ENCODE measurements around the gene PPP1R14C. TPM values are rescaled to one million over a fixed set of nuclear protein-coding genes. Genes with fewer than 3 reads are reported as not detected.

The PPP1R14C gene
- total RNA-seq, 3 donors from 2014 or later, result 3.3 to 5.6 TPM; not detected in 1

DNA sequence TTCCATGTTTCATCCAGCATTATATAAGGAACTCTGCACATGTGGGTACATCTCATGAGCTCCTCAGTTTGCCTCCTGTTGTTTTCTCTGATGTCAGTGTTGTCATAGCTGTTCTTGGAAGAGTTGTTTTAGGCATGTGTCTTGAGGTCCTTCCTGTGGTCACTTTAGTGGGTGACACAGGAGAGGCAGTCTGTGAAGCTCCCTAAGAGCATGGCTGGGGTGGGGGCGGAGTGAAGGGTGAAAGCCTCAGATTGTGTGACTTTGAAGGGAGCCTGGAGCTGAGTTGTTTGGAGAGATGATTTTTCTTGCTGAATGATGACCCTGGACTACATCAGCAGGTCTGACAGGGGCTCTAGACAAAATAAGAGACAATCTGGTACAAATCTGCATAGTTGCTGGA is 37.7 kb downstream of the PPP1R14C start:
- Histone ChIP-seq H3K9me3 (no peaks in the 10 kb centered on the region), H3K27ac (no peak overlapping the region), H3K36me3 (no peaks in the 10 kb centered on the region), H3K4me1 (no peaks in the 10 kb centered on the region), H3K4me3 (no peak overlapping the region), H3K27me3 (no peaks in the 10 kb centered on the region)
- intact Hi-C loops (cut with DNase I; ENCODE audit: low total_unique reads), result loop anchor here (1.0 kb wide), 1 partner anchor 8 kb away; no protein-coding TSS in a partner anchor
- no peak for DNase-seq (ENCODE audit: low spot score in 2 of 2)
- TF ChIP-seq, protein P1, sequence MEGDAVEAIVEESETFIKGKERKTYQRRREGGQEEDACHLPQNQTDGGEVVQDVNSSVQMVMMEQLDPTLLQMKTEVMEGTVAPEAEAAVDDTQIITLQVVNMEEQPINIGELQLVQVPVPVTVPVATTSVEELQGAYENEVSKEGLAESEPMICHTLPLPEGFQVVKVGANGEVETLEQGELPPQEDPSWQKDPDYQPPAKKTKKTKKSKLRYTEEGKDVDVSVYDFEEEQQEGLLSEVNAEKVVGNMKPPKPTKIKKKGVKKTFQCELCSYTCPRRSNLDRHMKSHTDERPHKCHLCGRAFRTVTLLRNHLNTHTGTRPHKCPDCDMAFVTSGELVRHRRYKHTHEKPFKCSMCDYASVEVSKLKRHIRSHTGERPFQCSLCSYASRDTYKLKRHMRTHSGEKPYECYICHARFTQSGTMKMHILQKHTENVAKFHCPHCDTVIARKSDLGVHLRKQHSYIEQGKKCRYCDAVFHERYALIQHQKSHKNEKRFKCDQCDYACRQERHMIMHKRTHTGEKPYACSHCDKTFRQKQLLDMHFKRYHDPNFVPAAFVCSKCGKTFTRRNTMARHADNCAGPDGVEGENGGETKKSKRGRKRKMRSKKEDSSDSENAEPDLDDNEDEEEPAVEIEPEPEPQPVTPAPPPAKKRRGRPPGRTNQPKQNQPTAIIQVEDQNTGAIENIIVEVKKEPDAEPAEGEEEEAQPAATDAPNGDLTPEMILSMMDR (IDR thresholded peaks at IDR 0.05), result no peak
- TF ChIP-seq POLR2A (IDR thresholded peaks at IDR 0.05) (no peak), POLR2AphosphoS5 (IDR thresholded peaks at IDR 0.05) (no peak)

DNA sequence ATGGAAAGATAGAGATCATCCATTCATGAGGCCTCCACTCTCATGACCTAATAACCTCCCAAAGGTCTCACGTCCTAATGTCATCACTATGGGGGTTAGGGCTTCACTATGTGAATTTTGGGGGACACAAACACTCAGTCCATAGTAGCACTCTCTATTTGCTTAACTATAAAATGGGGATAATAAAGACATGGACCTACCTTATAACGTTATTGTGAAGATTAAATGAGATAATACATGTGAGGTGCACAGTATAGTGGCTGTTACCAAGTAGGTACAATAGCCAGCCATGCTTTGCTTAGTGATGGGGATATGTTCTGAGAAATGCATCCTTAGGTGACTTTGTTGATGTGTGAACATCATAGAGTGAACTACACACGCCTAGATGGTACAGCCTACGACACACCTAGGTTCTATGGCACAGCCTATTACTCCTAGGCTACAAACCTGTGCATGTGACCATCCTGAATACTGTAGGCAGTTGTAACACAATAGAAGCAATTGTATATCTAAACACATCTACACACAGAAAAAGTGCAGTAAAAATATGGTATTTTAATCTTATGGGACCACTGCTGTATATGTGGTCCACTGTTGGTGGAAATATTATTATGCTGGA is 39.7 kb downstream of the PPP1R14C start:
- TF ChIP-seq, protein P1 (IDR thresholded peaks at IDR 0.05), result no peak
- no peak for TF ChIP-seq POLR2A (IDR thresholded peaks at IDR 0.05)
- TF ChIP-seq POLR2AphosphoS5 (IDR thresholded peaks at IDR 0.05), result no peak
- no peak for DNase-seq (ENCODE audit: low spot score in 2 of 2)
- H3K9me3 ChIP-seq, result no peaks in the 10 kb centered on the region
- no peaks in the 10 kb centered on the region for H3K4me1 ChIP-seq
- H3K4me3 ChIP-seq, result no peak overlapping the region
- intact Hi-C loops (cut with DNase I; ENCODE audit: low total_unique reads), result no loop called here
- H3K27me3 ChIP-seq, result no peaks in the 10 kb centered on the region
- H3K36me3 ChIP-seq, result no peaks in the 10 kb centered on the region
- H3K27ac ChIP-seq, result no peak overlapping the region

DNA sequence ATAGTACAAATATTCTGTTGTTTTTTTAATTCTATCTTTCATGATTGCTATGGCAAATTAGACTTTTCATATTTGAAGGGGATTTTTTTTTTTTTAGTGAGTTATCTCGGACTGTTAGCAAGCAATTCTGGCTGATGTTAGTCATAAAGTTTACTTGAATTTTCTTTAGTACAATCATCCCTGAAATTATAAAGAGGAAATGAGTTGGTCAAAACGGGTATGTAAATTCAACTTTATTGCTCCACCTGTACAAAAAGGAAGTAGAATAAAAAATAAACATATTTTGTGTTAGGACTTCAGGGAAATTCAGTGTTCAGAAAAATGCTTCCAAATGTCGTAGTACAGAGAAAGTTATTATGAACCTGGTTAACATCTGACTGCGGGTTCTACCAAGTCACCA is 40.3 kb downstream of the PPP1R14C start:
- DNase-seq (ENCODE audit: low spot score in 2 of 2), result no peak
- H3K27ac ChIP-seq, result no peak overlapping the region
- H3K4me1 ChIP-seq, result no peaks in the 10 kb centered on the region
- TF ChIP-seq, protein P1 (IDR thresholded peaks at IDR 0.05), result no peak
- TF ChIP-seq POLR2AphosphoS5 (IDR thresholded peaks at IDR 0.05) (no peak), POLR2A (IDR thresholded peaks at IDR 0.05) (no peak)
- H3K4me3 ChIP-seq, result no peak overlapping the region
- H3K36me3 ChIP-seq, result no peaks in the 10 kb centered on the region
- H3K9me3 ChIP-seq, result no peaks in the 10 kb centered on the region
- H3K27me3 ChIP-seq, result no peaks in the 10 kb centered on the region
- intact Hi-C loops (cut with DNase I; ENCODE audit: low total_unique reads), result no loop called here

DNA sequence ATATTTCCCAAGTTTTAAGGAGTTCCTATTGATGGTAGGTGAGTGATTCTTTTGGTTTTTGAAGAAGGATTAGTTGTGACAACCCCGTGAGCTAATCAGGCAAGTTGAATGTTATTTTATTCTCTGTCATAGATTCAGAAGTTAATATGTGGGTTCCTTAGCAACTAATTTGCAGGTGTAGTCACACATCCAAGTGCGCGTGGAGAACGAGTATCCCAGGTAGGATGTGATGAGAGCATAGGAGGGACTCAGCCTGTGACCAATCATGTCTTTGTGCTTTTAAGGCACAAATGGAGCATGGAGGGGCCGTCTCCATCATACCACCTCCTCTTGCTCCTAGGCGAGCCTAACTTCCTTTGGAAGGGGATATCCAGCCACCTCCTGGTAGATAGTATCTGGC is 41.1 kb downstream of the PPP1R14C start:
- TF ChIP-seq POLR2A (IDR thresholded peaks at IDR 0.05), result no peak
- TF ChIP-seq, protein P1 (IDR thresholded peaks at IDR 0.05), result no peak
- TF ChIP-seq POLR2AphosphoS5 (IDR thresholded peaks at IDR 0.05), result no peak
- H3K4me1 ChIP-seq, result no peaks in the 10 kb centered on the region
- no peaks in the 10 kb centered on the region for H3K36me3 ChIP-seq
- no peak for DNase-seq (ENCODE audit: low spot score in 2 of 2)
- intact Hi-C loops (cut with DNase I; ENCODE audit: low total_unique reads), result no loop called here
- H3K27ac ChIP-seq, result no peak overlapping the region
- no peak overlapping the region for H3K4me3 ChIP-seq
- no peaks in the 10 kb centered on the region for H3K9me3 ChIP-seq
- H3K27me3 ChIP-seq, result no peaks in the 10 kb centered on the region

DNA sequence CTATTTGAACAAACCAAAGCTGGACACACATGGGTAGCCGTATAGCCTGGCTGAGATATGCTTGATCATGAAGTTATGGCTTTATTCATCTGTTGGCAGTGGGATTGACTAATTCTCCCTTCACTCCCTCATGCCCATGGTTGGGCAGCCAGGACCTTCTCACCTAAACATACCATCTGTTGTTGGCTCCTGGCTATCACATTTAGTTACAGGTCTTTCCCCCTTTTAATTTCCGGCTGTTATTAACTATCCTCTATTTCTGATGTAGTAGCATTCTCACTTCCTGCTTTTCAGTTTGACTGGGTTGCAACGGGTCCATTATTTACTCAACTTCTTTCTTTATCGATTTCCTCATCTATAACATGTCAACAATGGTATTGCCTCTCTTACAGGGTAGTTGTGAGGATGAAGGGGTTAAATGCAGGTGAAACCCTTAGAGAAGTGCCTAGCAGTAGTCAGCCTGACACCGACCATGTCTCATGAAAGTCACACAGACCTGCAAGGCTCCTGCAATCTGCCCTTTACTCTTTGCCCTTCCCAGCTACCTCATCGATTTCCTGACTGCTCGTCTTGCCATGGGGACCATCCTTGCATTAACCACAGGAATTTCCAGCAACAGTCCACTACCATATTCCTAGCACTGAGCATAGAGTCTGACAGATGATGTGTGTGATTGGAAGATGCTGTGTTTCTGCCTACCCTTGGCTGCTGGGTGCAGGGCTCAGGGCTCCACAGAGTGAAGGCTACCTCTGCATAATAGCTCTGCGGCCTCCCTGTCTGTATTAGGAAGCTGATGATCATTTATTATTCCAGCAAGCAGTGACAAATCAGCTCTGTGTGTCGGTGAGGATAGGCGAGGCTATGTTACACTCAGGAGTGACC is 42.2 kb downstream of the PPP1R14C start:
- Histone ChIP-seq H3K9me3 (no peaks in the 10 kb centered on the region), H3K4me3 (no peak overlapping the region), H3K27me3 (no peaks in the 10 kb centered on the region), H3K36me3 (no peaks in the 10 kb centered on the region), H3K4me1 (no peaks in the 10 kb centered on the region), H3K27ac (no peak overlapping the region)
- TF ChIP-seq POLR2A (IDR thresholded peaks at IDR 0.05) (no peak), POLR2AphosphoS5 (IDR thresholded peaks at IDR 0.05) (no peak)
- TF ChIP-seq, protein P1 (IDR thresholded peaks at IDR 0.05), result no peak
- no peak for DNase-seq (ENCODE audit: low spot score in 2 of 2)
- intact Hi-C loops (cut with DNase I; ENCODE audit: low total_unique reads), result no loop called here

Data from breast epithelium (tissue), 4 donors.